PC-3 (cell line): Measurements from ENCODE around the gene ZSWIM4. TPM values are rescaled to one million over a fixed set of nuclear protein-coding genes. Genes with fewer than 3 reads are reported as not detected.

Source experiments
- ATAC-seq: fragments of 200-7000 bp; cut with Tn5 transposase; 2 replicates; pipeline ENCODE4 v1.9.1; 2020; ENCODE audit warnings: mild to moderate bottlenecking, moderate library complexity
- BruUV-seq: library from RNA; stranded (reverse); fragments of 400-500 nt; replicated peaks from 2 replicates; lab custom pipeline; 2021; lab: Mats Ljungman, UMichigan
- CTCF ChIA-PET: fragments of 300-600 bp; sonication (Branson Sonifier 250); formaldehyde crosslinking; loops from one replicate; lab custom pipeline; 2022; ENCODE audit warnings: antibody characterized with exemption; lab: Charles Lee
- POLR2A ChIA-PET: fragments of 300-600 bp; sonication (Branson Sonifier 250); formaldehyde crosslinking; loops from one replicate; lab custom pipeline; 2022; ENCODE audit warnings: antibody characterized with exemption; ENCODE audit not compliant: unreplicated experiment; lab: Charles Lee
- DNase-seq: peaks from one replicate; pipeline ENCODE4 v3.0.0-alpha.2; 2015
- H2AFZ ChIP-seq: fragments of 300-600 bp; sonication (generic); 2 replicates; pipeline ENCODE4 v1.6.0; 2016; ENCODE audit warnings: antibody characterized with exemption, low read length
- H3F3A ChIP-seq: fragments of 300-600 bp; sonication (generic); one replicate; pipeline ENCODE4 v1.6.0; 2017; ENCODE audit warnings: antibody characterized with exemption, low read length, control low read depth, mild to moderate bottlenecking; ENCODE audit not compliant: unreplicated experiment
- H3K27ac ChIP-seq: fragments of 300-600 bp; sonication (generic); 2 replicates; pipeline ENCODE4 v1.5.1; 2016; ENCODE audit warnings: mild to moderate bottlenecking, low read length
- H3K27me3 ChIP-seq: fragments of 300-600 bp; sonication (generic); 2 replicates; pipeline ENCODE4 v1.6.1; 2016; ENCODE audit warnings: low read length, mixed read lengths
- H3K36me3 ChIP-seq: fragments of 300-600 bp; sonication (generic); 2 replicates; pipeline ENCODE4 v1.6.1; 2016; ENCODE audit warnings: low read depth, mixed run types, low read length, mixed read lengths
- H3K4me1 ChIP-seq: fragments of 300-600 bp; sonication (generic); 2 replicates; pipeline ENCODE4 v1.5.1; 2016; ENCODE audit warnings: low read length; ENCODE audit not compliant: insufficient read depth
- H3K4me2 ChIP-seq: fragments of 300-600 bp; sonication (generic); 2 replicates; pipeline ENCODE4 v1.6.0; 2016; ENCODE audit warnings: low read length
- H3K4me3 ChIP-seq: fragments of 300-600 bp; sonication (generic); 2 replicates; pipeline ENCODE4 v1.5.1; 2016; ENCODE audit warnings: mild to moderate bottlenecking, low read length, mixed read lengths
- H3K79me2 ChIP-seq: fragments of 300-600 bp; sonication (generic); 2 replicates; pipeline ENCODE4 v1.6.1; 2017; ENCODE audit warnings: low read length, mixed read lengths
- H3K9ac ChIP-seq: fragments of 300-600 bp; sonication (generic); 2 replicates; pipeline ENCODE4 v1.6.0; 2016; ENCODE audit warnings: mild to moderate bottlenecking, low read length
- H3K9me2 ChIP-seq: fragments of 300-600 bp; sonication (generic); replicated peaks from 2 replicates; pipeline ENCODE4 v1.6.1; 2016; ENCODE audit warnings: mixed run types, low read length, mixed read lengths
- H3K9me3 ChIP-seq: fragments of 300-600 bp; sonication (generic); 2 replicates; pipeline ENCODE4 v1.6.1; 2016; ENCODE audit warnings: low read length, mixed read lengths
- H4K20me1 ChIP-seq: fragments of 300-600 bp; sonication (generic); 2 replicates; pipeline ENCODE4 v1.6.1; 2016; ENCODE audit warnings: low read length, mixed read lengths
- CTCF ChIP-seq: fragments of 300-600 bp; sonication (generic); conservative IDR thresholded peaks from 2 replicates; pipeline ENCODE4 v1.5.1; 2017; ENCODE audit warnings: antibody characterized with exemption, low read depth, mild to moderate bottlenecking, low read length
- EZH2 ChIP-seq: fragments of 300-600 bp; sonication (generic); IDR thresholded peaks from one replicate; pipeline ENCODE4 v1.6.1; 2017; ENCODE audit warnings: antibody characterized with exemption, mild to moderate bottlenecking, low read length; ENCODE audit not compliant: unreplicated experiment
- EZH2phosphoT487 ChIP-seq: fragments of 300-600 bp; sonication (generic); IDR thresholded peaks from 2 replicates; pipeline ENCODE4 v1.6.1; 2018; ENCODE audit warnings: mild to moderate bottlenecking, antibody characterized with exemption, low read length, borderline replicate concordance
- intact Hi-C: fragments of 100-400 bp; cut with micrococcal nuclease; formaldehyde crosslinking; loops from 2 replicates; pipeline ENCODE4 v1.9.0; 2023
- total RNA-seq: library from RNA; depleted of rRNA; stranded (reverse); fragments of >200 nt; gene quantifications from 2 replicates; pipeline ENCODE4 v1.2.3, GENCODE V29; 2014

Gene ZSWIM4
- total RNA-seq, 1 experiment from 2014 or later, result 8.0 TPM

DNA sequence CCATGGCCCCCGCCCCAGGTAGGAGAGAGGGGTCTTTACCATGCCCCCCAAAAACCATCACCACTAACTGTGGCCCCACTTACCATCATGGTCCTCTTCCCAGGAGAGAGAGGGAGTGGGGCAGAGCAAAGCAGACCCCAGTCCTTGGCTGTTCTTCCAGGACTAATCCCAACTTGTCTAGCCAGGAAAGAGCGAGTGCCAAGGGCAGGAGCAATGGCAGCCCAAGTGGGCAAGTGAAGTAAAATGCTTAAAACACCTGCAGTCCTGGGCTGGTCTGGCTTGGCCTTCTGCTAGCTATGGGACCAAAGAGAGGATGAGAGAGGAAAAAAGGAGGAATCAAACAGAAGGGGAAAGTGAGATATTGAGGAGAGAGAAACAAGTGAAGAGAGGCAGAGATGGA is 17.9 kb downstream of the ZSWIM4 start:
- Histone ChIP-seq H4K20me1 (no peaks in the 10 kb centered on the region), H3K27ac (no peak overlapping the region), H2AFZ (no peak overlapping the region), H3K36me3 (peaks cover 14% of the 10 kb centered on the region), H3K4me2 (no peak overlapping the region), H3K9me2 (no peaks in the 10 kb centered on the region), H3K4me1 (no peaks in the 10 kb centered on the region), H3K27me3 (no peaks in the 10 kb centered on the region), H3K79me2 (no peaks in the 10 kb centered on the region), H3F3A (no peaks in the 10 kb centered on the region), H3K4me3 (no peak overlapping the region), H3K9ac (no peak overlapping the region), H3K9me3 (no peaks in the 10 kb centered on the region)
- ChIA-PET POLR2A (no interaction called here), CTCF (no interaction called here)
- intact Hi-C loops, result no loop called here
- TF ChIP-seq CTCF (no peak), EZH2phosphoT487 (no peak), EZH2 (no peak)
- ATAC-seq (no peak), DNase-seq (no peak)
- no TSS peak for BruUV-seq

GRCh38 chr19:13814550-13814949 is 19.3 kb downstream of the ZSWIM4 start:
- Histone ChIP-seq H4K20me1 (no peaks in the 10 kb centered on the region), H3K9me3 (no peaks in the 10 kb centered on the region), H3K9me2 (no peaks in the 10 kb centered on the region), H3K36me3 (peaks cover 5% of the 10 kb centered on the region; the same call in 1 of the 2 replicates), H3K4me2 (no peak overlapping the region), H3K9ac (no peak overlapping the region), H2AFZ (no peak overlapping the region), H3K4me3 (no peak overlapping the region), H3K4me1 (no peaks in the 10 kb centered on the region), H3K27ac (no peak overlapping the region), H3K79me2 (no peaks in the 10 kb centered on the region), H3F3A (no peaks in the 10 kb centered on the region), H3K27me3 (no peaks in the 10 kb centered on the region)
- ATAC-seq (no peak), DNase-seq (no peak)
- TF ChIP-seq EZH2, result no peak
- no peak for TF ChIP-seq EZH2phosphoT487
- TF ChIP-seq CTCF, result no peak
- BruUV-seq, result no TSS peak
- ChIA-PET CTCF (no interaction called here), POLR2A (no interaction called here)
- intact Hi-C loops, result no loop called here

DNA sequence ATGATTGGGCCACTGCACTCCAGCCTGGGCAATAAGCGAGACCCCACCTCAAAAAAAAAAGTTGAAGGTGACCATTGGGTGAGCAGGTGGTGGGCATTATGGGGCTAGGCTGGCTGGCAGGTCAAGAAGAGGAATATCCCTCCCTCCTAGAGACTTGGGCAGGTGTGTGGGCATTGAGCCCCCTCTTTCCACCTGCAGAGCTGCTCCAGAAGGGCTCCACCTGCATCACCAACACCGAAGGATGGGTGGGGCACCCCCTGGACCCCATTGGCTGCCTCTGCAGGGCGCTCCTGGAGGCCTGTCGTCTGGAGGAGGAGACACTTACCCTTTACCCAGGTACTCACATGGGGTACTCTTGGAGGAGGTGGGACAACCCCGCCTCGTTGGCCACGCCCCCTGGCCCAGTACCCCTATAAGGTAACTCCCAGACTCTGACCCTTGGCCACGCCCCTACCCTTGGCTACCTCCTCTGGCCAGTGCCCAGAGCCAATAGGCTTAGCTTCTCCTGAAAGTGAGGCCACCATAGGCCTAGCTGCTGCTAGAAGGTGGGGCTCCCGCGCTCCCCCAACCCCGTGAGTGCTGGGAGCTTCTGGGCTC is 21.9 kb downstream of the ZSWIM4 start:
- H3K4me3 ChIP-seq, result no peak overlapping the region
- H3K9ac ChIP-seq, result no peak overlapping the region
- no TSS peak for BruUV-seq
- POLR2A ChIA-PET, result no interaction called here
- no peak overlapping the region for H3K27ac ChIP-seq
- TF ChIP-seq EZH2 (no peak), CTCF (no peak), EZH2phosphoT487 (no peak)
- no peaks in the 10 kb centered on the region for H3K27me3 ChIP-seq
- no peaks in the 10 kb centered on the region for H3F3A ChIP-seq
- peak; percentile 42 for ATAC-seq
- H3K4me1 ChIP-seq, result no peaks in the 10 kb centered on the region
- H3K9me3 ChIP-seq, result no peaks in the 10 kb centered on the region
- no peak overlapping the region for H3K4me2 ChIP-seq
- H3K9me2 ChIP-seq, result no peaks in the 10 kb centered on the region
- peaks cover 7% of the 10 kb centered on the region for H3K36me3 ChIP-seq
- H3K79me2 ChIP-seq, result no peaks in the 10 kb centered on the region
- no peak overlapping the region for H2AFZ ChIP-seq
- CTCF ChIA-PET, result no interaction called here
- DNase-seq, result no peak
- H4K20me1 ChIP-seq, result no peaks in the 10 kb centered on the region
- intact Hi-C loops, result no loop called here
